AG09309 (cell line): ENCODE data around the gene CXCL6.

ENCODE experiments used
- DNase-seq: peaks from one replicate; pipeline ENCODE4 v3.0.0-alpha.2; 2010; ENCODE audit warnings: low read depth
- H3K4me3 ChIP-seq: 2 replicates; pipeline ENCODE4 v1.5.1; 2011; ENCODE audit warnings: mild to moderate bottlenecking, low read depth, low read length, moderate library complexity; ENCODE audit not compliant: control insufficient read depth
- TF ChIP-seq, protein P1 (sequence below): IDR thresholded peaks from 2 replicates; pipeline ENCODE4 v1.5.1; 2011; ENCODE audit warnings: mild to moderate bottlenecking, low read depth, low read length, inconsistent platforms; ENCODE audit not compliant: insufficient read depth, control insufficient read depth; ENCODE audit errors: missing control alignments

CXCL6 gene

DNA sequence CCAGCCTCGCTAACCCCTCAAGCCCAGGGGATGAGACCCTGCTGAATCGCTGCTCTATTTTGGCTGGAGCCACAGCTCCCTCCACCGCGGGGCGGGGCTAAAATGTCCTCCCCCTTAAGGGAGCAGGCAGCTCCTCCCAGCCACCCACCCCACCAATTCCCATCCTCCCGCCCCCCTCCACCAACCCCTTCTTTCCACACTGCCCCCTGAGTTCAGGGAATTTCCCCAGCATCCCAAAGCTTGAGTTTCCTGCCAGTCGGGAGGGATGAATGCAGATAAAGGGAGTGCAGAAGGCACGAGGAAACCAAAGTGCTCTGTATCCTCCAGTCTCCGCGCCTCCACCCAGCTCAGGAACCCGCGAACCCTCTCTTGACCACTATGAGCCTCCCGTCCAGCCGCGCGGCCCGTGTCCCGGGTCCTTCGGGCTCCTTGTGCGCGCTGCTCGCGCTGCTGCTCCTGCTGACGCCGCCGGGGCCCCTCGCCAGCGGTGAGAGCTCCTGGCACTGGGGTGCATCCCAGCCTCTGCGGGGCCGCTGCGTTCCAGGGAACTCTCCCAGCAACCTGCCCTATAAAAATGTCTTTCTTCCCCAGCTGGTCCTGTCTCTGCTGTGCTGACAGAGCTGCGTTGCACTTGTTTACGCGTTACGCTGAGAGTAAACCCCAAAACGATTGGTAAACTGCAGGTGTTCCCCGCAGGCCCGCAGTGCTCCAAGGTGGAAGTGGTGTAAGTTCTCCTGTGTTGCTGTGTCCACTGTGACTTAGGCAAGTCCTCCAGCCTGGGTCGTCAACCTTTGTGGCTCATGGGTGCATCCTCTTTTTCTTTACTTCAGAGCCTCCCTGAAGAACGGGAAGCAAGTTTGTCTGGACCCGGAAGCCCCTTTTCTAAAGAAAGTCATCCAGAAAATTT lies at the start of gene CXCL6:
CXCL6 (plus strand) TSS at position 306 of the 907 bp plus-strand sequence; CDS start at position 379, 73 bp downstream.
- peak within 1 kb of the TSS; percentile 41 for H3K4me3 ChIP-seq
- TF ChIP-seq, protein P1, sequence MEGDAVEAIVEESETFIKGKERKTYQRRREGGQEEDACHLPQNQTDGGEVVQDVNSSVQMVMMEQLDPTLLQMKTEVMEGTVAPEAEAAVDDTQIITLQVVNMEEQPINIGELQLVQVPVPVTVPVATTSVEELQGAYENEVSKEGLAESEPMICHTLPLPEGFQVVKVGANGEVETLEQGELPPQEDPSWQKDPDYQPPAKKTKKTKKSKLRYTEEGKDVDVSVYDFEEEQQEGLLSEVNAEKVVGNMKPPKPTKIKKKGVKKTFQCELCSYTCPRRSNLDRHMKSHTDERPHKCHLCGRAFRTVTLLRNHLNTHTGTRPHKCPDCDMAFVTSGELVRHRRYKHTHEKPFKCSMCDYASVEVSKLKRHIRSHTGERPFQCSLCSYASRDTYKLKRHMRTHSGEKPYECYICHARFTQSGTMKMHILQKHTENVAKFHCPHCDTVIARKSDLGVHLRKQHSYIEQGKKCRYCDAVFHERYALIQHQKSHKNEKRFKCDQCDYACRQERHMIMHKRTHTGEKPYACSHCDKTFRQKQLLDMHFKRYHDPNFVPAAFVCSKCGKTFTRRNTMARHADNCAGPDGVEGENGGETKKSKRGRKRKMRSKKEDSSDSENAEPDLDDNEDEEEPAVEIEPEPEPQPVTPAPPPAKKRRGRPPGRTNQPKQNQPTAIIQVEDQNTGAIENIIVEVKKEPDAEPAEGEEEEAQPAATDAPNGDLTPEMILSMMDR: no peak
- DNase-seq: no peak

DNA sequence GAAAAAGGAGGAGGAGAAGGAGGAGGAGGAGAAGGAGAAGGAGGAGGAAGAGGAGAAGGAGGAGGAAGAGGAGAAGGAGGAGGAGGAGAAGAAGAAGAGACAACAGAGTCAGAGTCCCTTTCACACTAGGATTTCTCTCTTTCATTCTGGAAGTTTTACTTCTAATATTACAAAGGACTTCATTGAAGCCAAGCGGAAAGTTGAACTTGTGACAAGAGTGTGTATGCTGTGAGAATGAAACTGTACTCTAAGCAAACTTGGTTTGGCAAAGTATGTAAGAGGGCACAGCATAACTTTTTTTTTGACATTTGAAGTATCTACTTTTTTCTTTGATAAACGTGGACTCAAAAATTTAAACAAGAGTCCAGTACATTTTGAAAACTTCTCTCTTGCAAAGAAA lies 48.1 kb upstream of the CXCL6 start:
- H3K4me3 ChIP-seq: no peak overlapping the region
- TF ChIP-seq, protein P1: no peak
- no peak for DNase-seq

DNA sequence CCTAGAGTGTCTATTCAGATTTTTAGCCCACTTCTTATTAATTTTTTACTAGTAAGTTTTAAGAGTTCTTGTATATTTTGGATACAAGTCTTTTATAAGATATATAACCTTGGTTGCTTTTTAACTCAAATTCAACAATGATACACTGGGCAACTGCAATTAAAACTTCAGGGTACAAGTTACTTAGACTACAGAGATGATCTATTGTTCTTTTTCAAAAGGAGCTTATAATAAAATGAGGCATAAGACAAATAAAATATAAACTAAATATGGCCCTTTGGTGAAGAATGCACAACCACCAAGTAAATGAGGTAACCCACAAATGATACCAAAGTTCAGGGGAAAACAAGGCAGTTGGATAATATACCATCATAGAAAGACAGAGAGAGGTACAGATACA lies 37.6 kb upstream of the CXCL6 start:
- H3K4me3 ChIP-seq: no peak overlapping the region
- DNase-seq: no peak
- TF ChIP-seq, protein P1: no peak

- no peak for DNase-seq
- TF ChIP-seq, protein P1: no peak
- no peak overlapping the region for H3K4me3 ChIP-seq
Observed at GRCh38 chr4:73800206-73800605, 36.3 kb upstream of the CXCL6 start.

DNA sequence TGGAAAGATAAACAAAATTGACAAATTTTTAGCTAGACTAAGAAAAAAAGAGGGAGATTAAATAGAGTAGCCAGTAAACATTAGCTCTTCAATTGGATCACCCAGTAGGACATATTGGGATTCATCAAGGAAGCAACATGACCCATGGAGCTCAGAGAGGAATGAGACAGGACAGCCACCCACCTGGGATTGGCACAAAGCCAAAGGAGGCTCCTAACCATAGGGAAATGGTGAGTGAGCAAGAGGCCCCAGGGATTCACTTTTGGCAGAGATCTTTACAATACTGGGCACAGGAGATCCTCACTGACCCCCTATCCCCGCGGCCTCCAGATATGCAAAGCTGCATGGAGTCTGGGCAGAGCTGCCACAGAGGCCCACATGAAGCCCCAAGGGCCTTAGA lies 34.8 kb upstream of the CXCL6 start:
- no peak for DNase-seq
- no peak overlapping the region for H3K4me3 ChIP-seq
- TF ChIP-seq, protein P1: no peak

DNA sequence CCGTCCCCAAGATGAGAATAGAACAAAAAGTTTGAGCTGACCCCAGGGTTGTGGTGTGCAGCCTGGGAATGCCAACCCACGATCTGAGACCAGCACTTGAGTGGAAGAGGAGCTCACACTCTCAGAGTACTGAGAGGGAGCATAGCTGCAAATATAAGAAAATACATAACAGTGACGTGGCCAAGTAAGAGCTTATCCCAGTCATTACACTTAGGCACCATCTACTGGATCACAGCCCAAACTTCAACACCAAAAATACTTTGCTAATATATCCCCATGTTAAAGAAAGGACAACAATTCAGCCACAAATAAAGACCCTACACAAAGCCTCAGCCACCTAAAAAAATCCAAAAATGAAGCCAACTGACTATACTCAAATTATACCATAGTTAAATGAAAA lies 33.3 kb upstream of the CXCL6 start:
- H3K4me3 ChIP-seq: no peak overlapping the region
- TF ChIP-seq, protein P1: no peak
- no peak for DNase-seq
